Mesothelial cell of epicardium (in vitro differentiated cells): ENCODE measurements around the gene ABCA12. TPM values are rescaled to one million over a fixed set of nuclear protein-coding genes. Genes with fewer than 3 reads are reported as not detected.

Experiments
- DNase-seq, 2 experiments: peaks; one replicate each; pipeline ENCODE4 v3.0.0; 2021; ENCODE audit warnings: low spot score in 2 of 2; ENCODE audit not compliant: unreplicated experiment in 2 of 2
- H3K27ac Mint-ChIP-seq: 2 replicates; pipeline ENCODE4 v1.8.0; 2021; ENCODE audit warnings: mixed read lengths
- H3K27me3 Mint-ChIP-seq: 2 replicates; pipeline ENCODE4 v1.8.0; 2021; ENCODE audit warnings: low read depth, mixed read lengths
- H3K36me3 Mint-ChIP-seq: 2 replicates; pipeline ENCODE4 v1.8.0; 2021; ENCODE audit warnings: mixed read lengths
- H3K4me1 Mint-ChIP-seq: 2 replicates; pipeline ENCODE4 v1.8.0; 2021; ENCODE audit warnings: mixed read lengths
- H3K4me3 Mint-ChIP-seq: 2 replicates; pipeline ENCODE4 v1.8.0; 2021; ENCODE audit warnings: mild to moderate bottlenecking, moderate library complexity, mixed read lengths
- H3K9me3 Mint-ChIP-seq: 2 replicates; pipeline ENCODE4 v1.8.0; 2021; ENCODE audit warnings: mixed read lengths
- CTCF ChIP-seq: fragments of 200-600 bp; sonication (generic); IDR thresholded peaks from one replicate; pipeline ENCODE4 v1.5.0; 2021; ENCODE audit warnings: antibody characterized with exemption; ENCODE audit not compliant: unreplicated experiment
- total RNA-seq: library from RNA; stranded (reverse); gene quantifications from 3 replicates; pipeline ENCODE4 v1.2.1, GENCODE V29; 2021

The ABCA12 gene
- total RNA-seq, 1 donor from 2014 or later = 0.89 TPM

GRCh38 chr2:215066124-215066523, 72.3 kb downstream of the ABCA12 start:
- no peaks in the 10 kb centered on the region for H3K9me3 Mint-ChIP-seq
- no peaks in the 10 kb centered on the region for H3K36me3 Mint-ChIP-seq
- H3K4me3 Mint-ChIP-seq = no peak overlapping the region
- H3K27me3 Mint-ChIP-seq = no peaks in the 10 kb centered on the region
- H3K27ac Mint-ChIP-seq = no peak overlapping the region
- DNase-seq = no peak
- no peaks in the 10 kb centered on the region for H3K4me1 Mint-ChIP-seq
- no peak for TF ChIP-seq CTCF

GRCh38 chr2:215063526-215063925, 74.9 kb downstream of the ABCA12 start:
- Mint-ChIP-seq H3K9me3 (no peaks in the 10 kb centered on the region), H3K36me3 (no peaks in the 10 kb centered on the region), H3K4me3 (no peak overlapping the region), H3K4me1 (peaks cover 2% of the 10 kb centered on the region), H3K27me3 (no peaks in the 10 kb centered on the region), H3K27ac (no peak overlapping the region)
- DNase-seq = no peak
- TF ChIP-seq CTCF = no peak

- TF ChIP-seq CTCF = no peak
- no peak for DNase-seq
- Mint-ChIP-seq H3K4me3 (no peak overlapping the region), H3K9me3 (no peaks in the 10 kb centered on the region), H3K4me1 (peaks cover 2% of the 10 kb centered on the region), H3K27me3 (no peaks in the 10 kb centered on the region), H3K27ac (no peak overlapping the region), H3K36me3 (no peaks in the 10 kb centered on the region)
Observed at GRCh38 chr2:215060861-215061536, 77.4 kb downstream of the ABCA12 start.

GRCh38 chr2:215059724-215060123, 78.7 kb downstream of the ABCA12 start:
- peaks cover 2% of the 10 kb centered on the region for H3K4me1 Mint-ChIP-seq
- H3K27me3 Mint-ChIP-seq = no peaks in the 10 kb centered on the region

GRCh38 chr2:215055891-215056290, 82.5 kb downstream of the ABCA12 start:
- Mint-ChIP-seq H3K27ac (no peak overlapping the region), H3K4me3 (no peak overlapping the region), H3K9me3 (no peaks in the 10 kb centered on the region), H3K27me3 (no peaks in the 10 kb centered on the region), H3K4me1 (peaks cover 2% of the 10 kb centered on the region), H3K36me3 (no peaks in the 10 kb centered on the region)
- no peak for TF ChIP-seq CTCF
- DNase-seq = no peak

More at GRCh38 chr2:215059724-215060123, 78.7 kb downstream of the ABCA12 start:
- H3K9me3 Mint-ChIP-seq = no peaks in the 10 kb centered on the region
- DNase-seq = no peak
- H3K36me3 Mint-ChIP-seq = no peaks in the 10 kb centered on the region
- TF ChIP-seq CTCF = no peak
- no peak overlapping the region for H3K27ac Mint-ChIP-seq
- H3K4me3 Mint-ChIP-seq = no peak overlapping the region
